PC-3 (cell line): ENCODE data around the gene NTM.

ENCODE experiments used
- EZH2 ChIP-seq: fragments of 300-600 bp; sonication (generic); IDR thresholded peaks from one replicate; pipeline ENCODE4 v1.6.1; 2017; ENCODE audit warnings: antibody characterized with exemption, mild to moderate bottlenecking, low read length; ENCODE audit not compliant: unreplicated experiment
- EZH2phosphoT487 ChIP-seq: fragments of 300-600 bp; sonication (generic); IDR thresholded peaks from 2 replicates; pipeline ENCODE4 v1.6.1; 2018; ENCODE audit warnings: mild to moderate bottlenecking, antibody characterized with exemption, low read length, borderline replicate concordance
- TF ChIP-seq, protein P1 (sequence below): fragments of 300-600 bp; sonication (generic); conservative IDR thresholded peaks from 2 replicates; pipeline ENCODE4 v1.5.1; 2017; ENCODE audit warnings: antibody characterized with exemption, low read depth, mild to moderate bottlenecking, low read length

GRCh38 chr11:132073787-132074186 lies 703.4 kb downstream of the NTM start:
- TF ChIP-seq, protein P1, sequence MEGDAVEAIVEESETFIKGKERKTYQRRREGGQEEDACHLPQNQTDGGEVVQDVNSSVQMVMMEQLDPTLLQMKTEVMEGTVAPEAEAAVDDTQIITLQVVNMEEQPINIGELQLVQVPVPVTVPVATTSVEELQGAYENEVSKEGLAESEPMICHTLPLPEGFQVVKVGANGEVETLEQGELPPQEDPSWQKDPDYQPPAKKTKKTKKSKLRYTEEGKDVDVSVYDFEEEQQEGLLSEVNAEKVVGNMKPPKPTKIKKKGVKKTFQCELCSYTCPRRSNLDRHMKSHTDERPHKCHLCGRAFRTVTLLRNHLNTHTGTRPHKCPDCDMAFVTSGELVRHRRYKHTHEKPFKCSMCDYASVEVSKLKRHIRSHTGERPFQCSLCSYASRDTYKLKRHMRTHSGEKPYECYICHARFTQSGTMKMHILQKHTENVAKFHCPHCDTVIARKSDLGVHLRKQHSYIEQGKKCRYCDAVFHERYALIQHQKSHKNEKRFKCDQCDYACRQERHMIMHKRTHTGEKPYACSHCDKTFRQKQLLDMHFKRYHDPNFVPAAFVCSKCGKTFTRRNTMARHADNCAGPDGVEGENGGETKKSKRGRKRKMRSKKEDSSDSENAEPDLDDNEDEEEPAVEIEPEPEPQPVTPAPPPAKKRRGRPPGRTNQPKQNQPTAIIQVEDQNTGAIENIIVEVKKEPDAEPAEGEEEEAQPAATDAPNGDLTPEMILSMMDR = no peak
- no peak for TF ChIP-seq EZH2
- no peak for TF ChIP-seq EZH2phosphoT487
